CD14-positive monocyte (primary cell): Measurements from ENCODE around the gene SLC7A5. TPM values are rescaled to one million over a fixed set of nuclear protein-coding genes. Genes with fewer than 3 reads are reported as not detected.

Experiments
- DNase-seq, 3 donors: peaks; one replicate each; pipeline ENCODE4 v3.0.0-alpha.2; 2011 to 2022
- H2AFZ ChIP-seq: 2 replicates; pipeline ENCODE4 v1.6.0; 2012; ENCODE audit warnings: mild to moderate bottlenecking, low read depth, low read length, inconsistent platforms; ENCODE audit not compliant: insufficient read depth, poor library complexity, severe bottlenecking
- H3K27ac ChIP-seq, 2 donors: 1 replicate in 1 of 2; 2 replicates in 1 of 2; pipeline ENCODE4 v1.5.1; 2012 to 2013; ENCODE audit warnings: low read length in 2 of 2, control low read depth in 1 of 2, inconsistent platforms in 1 of 2, low read depth in 1 of 2, mild to moderate bottlenecking in 1 of 2
- H3K27me3 ChIP-seq, 2 donors: one replicate each; pipeline versions ENCODE4 v1.6.0 to v1.6.1; 2011 to 2013; ENCODE audit warnings: low read length in 2 of 2; ENCODE audit not compliant: control insufficient read depth in 2 of 2, insufficient read depth in 2 of 2
- H3K36me3 ChIP-seq, 2 donors: replicated peaks in 1 of 2; 1 replicate in 1 of 2; 2 replicates in 1 of 2; pipeline versions ENCODE4 v1.5.1 to v1.6.1; 2012 to 2013; ENCODE audit warnings: low read length in 2 of 2, control low read depth in 1 of 2, inconsistent platforms in 1 of 2, mild to moderate bottlenecking in 1 of 2; ENCODE audit not compliant: insufficient read depth in 2 of 2, control insufficient read depth in 1 of 2
- H3K4me1 ChIP-seq, 2 donors: 1 replicate in 1 of 2; 2 replicates in 1 of 2; pipeline versions ENCODE4 v1.5.1 to v1.6.1; 2012 to 2013; ENCODE audit warnings: low read length in 2 of 2, control low read depth in 1 of 2, inconsistent platforms in 1 of 2, mild to moderate bottlenecking in 1 of 2, moderate library complexity in 1 of 2; ENCODE audit not compliant: insufficient read depth in 2 of 2, control insufficient read depth in 1 of 2
- H3K4me2 ChIP-seq: replicated peaks from 2 replicates; pipeline ENCODE3; 2012; ENCODE audit warnings: low read length, moderate library complexity, mild to moderate bottlenecking; ENCODE audit not compliant: poor library complexity, severe bottlenecking; ENCODE audit errors: extremely low read depth
- H3K4me3 ChIP-seq, 3 experiments: fragments of 200-600 bp in 1 of 3; sonication (generic) in 1 of 3; replicated peaks in 1 of 3; 1 replicate in 2 of 3; 2 replicates in 1 of 3; pipeline ENCODE4 v1.5.1; 2011 to 2013; ENCODE audit warnings: low read length in 3 of 3, mild to moderate bottlenecking in 3 of 3, control low read depth in 2 of 3, low read depth in 2 of 3, inconsistent platforms in 1 of 3, moderate library complexity in 1 of 3
- H3K79me2 ChIP-seq: 2 replicates; pipeline ENCODE4 v1.6.0; 2012; ENCODE audit warnings: mild to moderate bottlenecking, control low read depth, inconsistent platforms, low read length, moderate library complexity; ENCODE audit not compliant: insufficient read depth
- H3K9ac ChIP-seq: 2 replicates; pipeline ENCODE4 v1.6.0; 2017; ENCODE audit warnings: low read length, mild to moderate bottlenecking; ENCODE audit not compliant: insufficient read depth, poor library complexity, severe bottlenecking
- H3K9me3 ChIP-seq, 2 donors: replicated peaks in 1 of 2; 1 replicate in 1 of 2; 2 replicates in 1 of 2; pipeline versions ENCODE4 v1.5.1 to v1.6.1; 2012 to 2013; ENCODE audit warnings: low read length in 2 of 2, control low read depth in 1 of 2; ENCODE audit not compliant: control insufficient read depth in 1 of 2, insufficient read depth in 1 of 2
- H4K20me1 ChIP-seq: 2 replicates; pipeline ENCODE4 v1.6.0; 2012; ENCODE audit warnings: mild to moderate bottlenecking, low read length, control low read depth, moderate library complexity; ENCODE audit not compliant: insufficient read depth
- H3K27ac Mint-ChIP-seq, 7 donors: one replicate each; pipeline ENCODE4 v1.8.0; 2020; ENCODE audit warnings: mild to moderate bottlenecking in 7 of 7, mixed read lengths in 7 of 7, moderate library complexity in 6 of 7, inconsistent platforms in 2 of 7
- H3K27me3 Mint-ChIP-seq, 3 donors: one replicate each; pipeline ENCODE4 v1.8.0; 2021 to 2022; ENCODE audit warnings: low read depth in 3 of 3, mild to moderate bottlenecking in 3 of 3, mixed read lengths in 3 of 3, moderate library complexity in 3 of 3, inconsistent platforms in 1 of 3
- H3K36me3 Mint-ChIP-seq, 2 donors: one replicate each; pipeline ENCODE4 v1.8.0; 2020; ENCODE audit warnings: mixed read lengths in 2 of 2, inconsistent platforms in 1 of 2, mild to moderate bottlenecking in 1 of 2
- H3K4me1 Mint-ChIP-seq: one replicate; pipeline ENCODE4 v1.8.0; 2020; ENCODE audit warnings: mild to moderate bottlenecking, mixed read lengths
- H3K4me3 Mint-ChIP-seq, 2 donors: one replicate each; pipeline ENCODE4 v1.8.0; 2020; ENCODE audit warnings: mild to moderate bottlenecking in 2 of 2, mixed read lengths in 2 of 2, moderate library complexity in 1 of 2
- H3K9me3 Mint-ChIP-seq, 7 donors: one replicate each; pipeline ENCODE4 v1.8.0; 2020 to 2022; ENCODE audit warnings: mixed read lengths in 7 of 7, mild to moderate bottlenecking in 6 of 7, moderate library complexity in 6 of 7, inconsistent platforms in 2 of 7
- CTCF ChIP-seq: fragments of 200-600 bp; IDR thresholded peaks from one replicate; pipeline ENCODE4 v1.8.0; 2022; ENCODE audit warnings: antibody characterized with exemption, mild to moderate bottlenecking
- WGBS: methylation state at CpG from one replicate; pipeline ENCODE4 v1.1.5; 2013; ENCODE audit warnings: missing lambda C conversion rate; ENCODE audit not compliant: insufficient coverage; 5-methylcytosine and 5-hydroxymethylcytosine counted together
- intact Hi-C, 2 donors: fragments of 100-400 bp; cut with micrococcal nuclease; formaldehyde crosslinking; loops; one replicate each; pipeline versions ENCODE4 v1.15.0 to v1.15.1; 2023
- polyA plus RNA-seq, 3 donors: library from polyadenylated mRNA; depleted of rRNA in 1 of 3; unstranded in 2 of 3; stranded (reverse) in 1 of 3; fragments of 300-500 nt in 2 of 3; fragments of >200 nt in 1 of 3; fragmentation: Illumina TruSeq in 2 of 3; gene quantifications; 1 replicate in 2 of 3; 2 replicates in 1 of 3; pipeline ENCODE4 v1.2.3, GENCODE V29; 2012 to 2021

SLC7A5 gene
- polyA plus RNA-seq, 3 donors: 0.40 to 5.8 (median 1.1) TPM

- no peaks in the 10 kb centered on the region for H3K27me3 ChIP-seq
- WGBS: 100% methylated on average over 1 of the region's 12 CpGs
- TF ChIP-seq CTCF: no peak
Measured at GRCh38 chr16:87795336-87795735, 74.0 kb downstream of the SLC7A5 start.

GRCh38 chr16:87794485-87795078 is 74.7 kb downstream of the SLC7A5 start:
- no peak overlapping the region for H3K4me3 ChIP-seq
- H3K27me3 ChIP-seq: no peaks in the 10 kb centered on the region
- no peak overlapping the region for H3K4me2 ChIP-seq
- H3K79me2 ChIP-seq: no peaks in the 10 kb centered on the region
- H2AFZ ChIP-seq: peak overlapping the region; percentile 24
- H3K4me1 Mint-ChIP-seq: peaks cover 12% of the 10 kb centered on the region
- H3K27ac ChIP-seq: no peak overlapping the region
- no peak for TF ChIP-seq CTCF
- H3K9me3 ChIP-seq: no peaks in the 10 kb centered on the region
- H3K27ac Mint-ChIP-seq: no peak overlapping the region
- peaks cover 0 to 2% (median 0%) of the 10 kb centered on the region in 7 donors for H3K9me3 Mint-ChIP-seq
- DNase-seq: no peak
- no peak overlapping the region for H3K9ac ChIP-seq
- H3K4me1 ChIP-seq: peaks cover 12 to 16% of the 10 kb centered on the region in 2 donors
- H3K36me3 Mint-ChIP-seq: no peaks in the 10 kb centered on the region
- H3K27me3 Mint-ChIP-seq: peaks cover 0 to 3% (median 1%) of the 10 kb centered on the region in 3 donors
- no peaks in the 10 kb centered on the region for H4K20me1 ChIP-seq
- intact Hi-C loops: no loop called here
- H3K4me3 Mint-ChIP-seq: no peak overlapping the region
- 84% methylated on average over 7 of the region's 14 CpGs for WGBS
- no peaks in the 10 kb centered on the region for H3K36me3 ChIP-seq

More at GRCh38 chr16:87795336-87795735, 74.0 kb downstream of the SLC7A5 start:
- H3K4me1 ChIP-seq: peaks cover 12 to 16% of the 10 kb centered on the region in 2 donors
- no peaks in the 10 kb centered on the region for H3K36me3 Mint-ChIP-seq
- no peak overlapping the region for H3K4me2 ChIP-seq
- H3K9me3 ChIP-seq: no peaks in the 10 kb centered on the region
- H3K9me3 Mint-ChIP-seq: peaks cover 0 to 4% (median 0%) of the 10 kb centered on the region in 7 donors
- peaks cover 12% of the 10 kb centered on the region for H3K4me1 Mint-ChIP-seq
- no peak overlapping the region for H3K27ac ChIP-seq
- no peak overlapping the region for H3K4me3 ChIP-seq
- H3K9ac ChIP-seq: no peak overlapping the region
- H3K27ac Mint-ChIP-seq: no peak overlapping the region
- intact Hi-C loops: no loop called here
- H2AFZ ChIP-seq: no peak overlapping the region
- no peaks in the 10 kb centered on the region for H3K79me2 ChIP-seq
- DNase-seq: no peak
- H3K36me3 ChIP-seq: no peaks in the 10 kb centered on the region
- no peak overlapping the region for H3K4me3 Mint-ChIP-seq
- peaks cover 1 to 3% (median 2%) of the 10 kb centered on the region in 3 donors for H3K27me3 Mint-ChIP-seq
- no peaks in the 10 kb centered on the region for H4K20me1 ChIP-seq
